ENCODE results near the gene SUGCT. TPM values are rescaled to one million over a fixed set of nuclear protein-coding genes. Genes with fewer than 3 reads are reported as not detected.

Gene SUGCT
- total and polyA plus RNA-seq, 2 of the 13 experiments (the other 11 are each of a cell fraction or from before 2014, with no cell fraction given) = 10.1 to 22.2 TPM

DNA sequence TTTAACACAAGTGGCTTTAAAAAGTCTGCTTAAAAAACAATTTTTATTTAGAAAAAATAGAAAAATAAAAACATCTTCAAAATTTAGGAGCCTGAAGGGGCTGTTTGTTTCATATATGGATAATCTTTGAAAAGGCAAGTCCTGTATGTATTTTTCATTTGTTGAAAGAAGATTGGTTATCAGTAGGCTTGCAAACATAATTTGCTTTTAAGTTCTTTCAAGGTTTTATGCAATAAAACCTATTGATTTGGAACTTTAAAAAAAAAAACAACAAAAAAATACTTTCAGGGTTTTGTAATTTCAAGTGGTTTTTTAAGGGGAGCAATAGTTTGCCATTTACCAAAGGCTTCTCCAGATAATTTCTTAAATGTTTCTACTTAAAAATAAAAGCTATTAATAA lies 36.0 kb upstream of the SUGCT start:
- ATAC-seq (no peak), DNase-seq (ENCODE audit: low spot score) (peak; percentile 19), FAIRE-seq (no peak)
- H3K4me3 ChIP-seq (replicated peaks in 1 of 3; ENCODE audit: insufficient read depth in 1 of 3, low read depth in 2 of 3, low read length in 3 of 3) = peak overlapping the region in 1 of 3 experiments; percentile 1; a peak in 1 of 6 replicates
- H3K79me2 ChIP-seq (ENCODE audit: insufficient read depth, low read length) = no peaks in the 10 kb centered on the region
- H3K27ac ChIP-seq (ENCODE audit: extremely low read length, insufficient read depth, low read length) = peak overlapping the region; percentile 62
- CTCF ChIA-PET (ENCODE audit: low intra/inter-chr PET ratio, low total read pairs) = no interaction called here
- H3K27me3 ChIP-seq (ENCODE audit: control insufficient read depth in 1 of 2, insufficient read depth in 2 of 2, low read length in 2 of 2) = no peaks in the 10 kb centered on the region
- intact Hi-C loops (cut with micrococcal nuclease; ENCODE audit: unreplicated experiment) = no loop called here
- no peak overlapping the region for H2AFZ ChIP-seq (ENCODE audit: low read length)
- H3K36me3 ChIP-seq (replicated peaks in 1 of 2; ENCODE audit: control insufficient read depth in 1 of 2, insufficient read depth in 2 of 2, low read length in 2 of 2) = peaks cover 4 to 13% of the 10 kb centered on the region in 2 experiments
- in situ Hi-C loops (cut with HindIII; ENCODE audit: extremely low pct_ligation_motif_present, low pct_unique_long_range_greater_than_20kb) = no loop called here
- H3K4me2 ChIP-seq (ENCODE audit: low read depth, low read length) = 0 out of 2 replicates have a peak overlapping the region, but pooled peaks have one; percentile 10
- H3K9ac ChIP-seq (ENCODE audit: insufficient read depth, low read depth, low read length) = no peak overlapping the region
- POLR2A ChIA-PET = no interaction called here
- no peaks in the 10 kb centered on the region for H3K9me3 ChIP-seq (ENCODE audit: low read length)
- peaks cover 59% of the 10 kb centered on the region for H3K4me1 ChIP-seq (ENCODE audit: insufficient read depth, low read length)
- no peaks in the 10 kb centered on the region for H4K20me1 ChIP-seq (ENCODE audit: insufficient read depth, low read length)
- BruUV-seq (replicated peaks) = no TSS peak
- 0 out of 2 replicates have a peak, but pooled peaks have one; percentile 14 for TF ChIP-seq HNF4A (CRISPR knock-in tag; IDR thresholded peaks at IDR 0.05)
- TF ChIP-seq, protein P1, sequence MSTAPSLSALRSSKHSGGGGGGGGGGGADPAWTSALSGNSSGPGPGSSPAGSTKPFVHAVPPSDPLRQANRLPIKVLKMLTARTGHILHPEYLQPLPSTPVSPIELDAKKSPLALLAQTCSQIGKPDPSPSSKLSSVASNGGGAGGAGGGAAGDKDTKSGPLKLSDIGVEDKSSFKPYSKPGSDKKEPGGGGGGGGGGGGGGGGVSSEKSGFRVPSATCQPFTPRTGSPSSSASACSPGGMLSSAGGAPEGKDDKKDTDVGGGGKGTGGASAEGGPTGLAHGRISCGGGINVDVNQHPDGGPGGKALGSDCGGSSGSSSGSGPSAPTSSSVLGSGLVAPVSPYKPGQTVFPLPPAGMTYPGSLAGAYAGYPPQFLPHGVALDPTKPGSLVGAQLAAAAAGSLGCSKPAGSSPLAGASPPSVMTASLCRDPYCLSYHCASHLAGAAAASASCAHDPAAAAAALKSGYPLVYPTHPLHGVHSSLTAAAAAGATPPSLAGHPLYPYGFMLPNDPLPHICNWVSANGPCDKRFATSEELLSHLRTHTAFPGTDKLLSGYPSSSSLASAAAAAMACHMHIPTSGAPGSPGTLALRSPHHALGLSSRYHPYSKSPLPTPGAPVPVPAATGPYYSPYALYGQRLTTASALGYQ (CRISPR knock-in tag; IDR thresholded peaks at IDR 0.05) = no peak
- TF ChIP-seq, protein P2, sequence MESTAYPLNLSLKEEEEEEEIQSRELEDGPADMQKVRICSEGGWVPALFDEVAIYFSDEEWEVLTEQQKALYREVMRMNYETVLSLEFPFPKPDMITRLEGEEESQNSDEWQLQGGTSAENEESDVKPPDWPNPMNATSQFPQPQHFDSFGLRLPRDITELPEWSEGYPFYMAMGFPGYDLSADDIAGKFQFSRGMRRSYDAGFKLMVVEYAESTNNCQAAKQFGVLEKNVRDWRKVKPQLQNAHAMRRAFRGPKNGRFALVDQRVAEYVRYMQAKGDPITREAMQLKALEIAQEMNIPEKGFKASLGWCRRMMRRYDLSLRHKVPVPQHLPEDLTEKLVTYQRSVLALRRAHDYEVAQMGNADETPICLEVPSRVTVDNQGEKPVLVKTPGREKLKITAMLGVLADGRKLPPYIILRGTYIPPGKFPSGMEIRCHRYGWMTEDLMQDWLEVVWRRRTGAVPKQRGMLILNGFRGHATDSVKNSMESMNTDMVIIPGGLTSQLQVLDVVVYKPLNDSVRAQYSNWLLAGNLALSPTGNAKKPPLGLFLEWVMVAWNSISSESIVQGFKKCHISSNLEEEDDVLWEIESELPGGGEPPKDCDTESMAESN (CRISPR knock-in tag; conservative IDR thresholded peaks at IDR 0.05) = no peak
- no peak for TF ChIP-seq ZIK1 (CRISPR knock-in tag; IDR thresholded peaks at IDR 0.05; ENCODE audit: borderline replicate concordance, low read depth)
- TF ChIP-seq ZFP90 (CRISPR knock-in tag; IDR thresholded peaks at IDR 0.05; ENCODE audit: borderline replicate concordance) = no peak
- TF ChIP-seq RARA (CRISPR knock-in tag; IDR thresholded peaks at IDR 0.05) = no peak
- TF ChIP-seq GTF2F1 (IDR thresholded peaks at IDR 0.05; ENCODE audit: low read length) = no peak
- TF ChIP-seq GABPA (IDR thresholded peaks at IDR 0.05; ENCODE audit: low read depth, low read length) = no peak
- TF ChIP-seq GABPA (CRISPR knock-in tag; IDR thresholded peaks at IDR 0.05; ENCODE audit: low read depth) = no peak
- no peak for TF ChIP-seq ZNF138 (CRISPR knock-in tag; IDR thresholded peaks at IDR 0.05; ENCODE audit: low read depth)
- peak; percentile 38 for TF ChIP-seq CEBPG (CRISPR knock-in tag; IDR thresholded peaks at IDR 0.05)
- no peak for TF ChIP-seq YEATS4 (CRISPR knock-in tag; IDR thresholded peaks at IDR 0.05; ENCODE audit: borderline replicate concordance)
- TF ChIP-seq ONECUT2 (CRISPR knock-in tag; IDR thresholded peaks at IDR 0.05) = peak; percentile 59
- TF ChIP-seq CENPT (CRISPR knock-in tag; IDR thresholded peaks at IDR 0.05; ENCODE audit: low read depth) = no peak
- no peak for TF ChIP-seq ZNF44 (CRISPR knock-in tag; IDR thresholded peaks at IDR 0.05)
- peak; percentile 20; the same call in 1 of the 2 replicates for TF ChIP-seq SOX5 (CRISPR knock-in tag; IDR thresholded peaks at IDR 0.05; ENCODE audit: borderline replicate concordance)
- TF ChIP-seq, protein P3, sequence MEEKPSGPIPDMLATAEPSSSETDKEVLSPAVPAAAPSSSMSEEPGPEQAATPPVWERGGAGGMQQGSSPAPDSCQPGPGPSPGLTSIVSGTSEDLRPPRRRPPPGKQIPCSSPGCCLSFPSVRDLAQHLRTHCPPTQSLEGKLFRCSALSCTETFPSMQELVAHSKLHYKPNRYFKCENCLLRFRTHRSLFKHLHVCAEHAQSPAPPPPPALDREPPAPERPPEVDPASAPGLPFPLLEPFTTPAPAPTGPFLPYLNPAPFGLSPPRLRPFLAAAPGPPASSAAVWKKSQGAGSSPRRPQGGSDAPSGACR (CRISPR knock-in tag; IDR thresholded peaks at IDR 0.05) = no peak
- peak; percentile 57 for TF ChIP-seq NCOA2 (CRISPR knock-in tag; IDR thresholded peaks at IDR 0.05)
- no peak for TF ChIP-seq ZNF615 (CRISPR knock-in tag; IDR thresholded peaks at IDR 0.05; ENCODE audit: borderline replicate concordance)
- TF ChIP-seq ZNF562 (CRISPR knock-in tag; IDR thresholded peaks at IDR 0.05; ENCODE audit: borderline replicate concordance) = no peak
- TF ChIP-seq, protein P4, sequence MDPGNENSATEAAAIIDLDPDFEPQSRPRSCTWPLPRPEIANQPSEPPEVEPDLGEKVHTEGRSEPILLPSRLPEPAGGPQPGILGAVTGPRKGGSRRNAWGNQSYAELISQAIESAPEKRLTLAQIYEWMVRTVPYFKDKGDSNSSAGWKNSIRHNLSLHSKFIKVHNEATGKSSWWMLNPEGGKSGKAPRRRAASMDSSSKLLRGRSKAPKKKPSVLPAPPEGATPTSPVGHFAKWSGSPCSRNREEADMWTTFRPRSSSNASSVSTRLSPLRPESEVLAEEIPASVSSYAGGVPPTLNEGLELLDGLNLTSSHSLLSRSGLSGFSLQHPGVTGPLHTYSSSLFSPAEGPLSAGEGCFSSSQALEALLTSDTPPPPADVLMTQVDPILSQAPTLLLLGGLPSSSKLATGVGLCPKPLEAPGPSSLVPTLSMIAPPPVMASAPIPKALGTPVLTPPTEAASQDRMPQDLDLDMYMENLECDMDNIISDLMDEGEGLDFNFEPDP (CRISPR knock-in tag; conservative IDR thresholded peaks at IDR 0.05) = no peak
